GM12892 (cell line): ENCODE measurements around the gene DTNB.

Experiments used
- POLR2A ChIP-seq: IDR thresholded peaks from 2 replicates; pipeline ENCODE4 v1.6.1; 2011; ENCODE audit warnings: low read depth, low read length, control low read depth
- POLR2AphosphoS5 ChIP-seq: IDR thresholded peaks from 2 replicates; pipeline ENCODE4 v1.6.1; 2011; ENCODE audit warnings: low read depth, low read length, control low read depth
- TAF1 ChIP-seq: IDR thresholded peaks from 2 replicates; pipeline ENCODE4 v1.6.1; 2011; ENCODE audit warnings: low read depth, mild to moderate bottlenecking, control low read depth, low read length, borderline replicate concordance

- TF ChIP-seq TAF1, result no peak
- TF ChIP-seq POLR2A, result no peak
- TF ChIP-seq POLR2AphosphoS5, result no peak
These were observed 167.2 kb downstream of the DTNB start for GRCh38 chr2:25506226-25506625.
